NCI-H446 (cell line): ENCODE results near the gene SMC4.
"Not testable (repeated sequence)": the region's sequence is repeated elsewhere in the genome, so short reads cannot be mapped to it uniquely, and the experiment has no call there.

Experiments used
- DNase-seq, 2 experiments: peaks; one replicate each; lab custom pipeline; 2025; lab: John Stamatoyannopoulos, UW

SMC4 gene

GRCh38 chr3:160446522-160447056 is 47.1 kb downstream of the SMC4 start:
- no peak for DNase-seq

- no peak for DNase-seq
Observed at GRCh38 chr3:160447544-160447943, 48.1 kb downstream of the SMC4 start.

GRCh38 chr3:160448845-160449635 is 49.6 kb downstream of the SMC4 start:
- no peak for DNase-seq

- no peak for DNase-seq
Observed at GRCh38 chr3:160449636-160450598, 50.5 kb downstream of the SMC4 start, which contains the start of gene TRIM59. TRIM59 (minus strand) TSS chr3:160449786; CDS start chr3:160439183, 10,603 bp downstream.

GRCh38 chr3:160450846-160451245 is 51.4 kb downstream of the SMC4 start:
- DNase-seq, result no peak

- no peak for DNase-seq
Observed at GRCh38 chr3:160451602-160452001, 52.2 kb downstream of the SMC4 start.

- DNase-seq, result not testable (repeated sequence)
Observed at GRCh38 chr3:160452251-160452650, 52.8 kb downstream of the SMC4 start.

GRCh38 chr3:160454995-160455394 is 55.5 kb downstream of the SMC4 start:
- DNase-seq, result no peak

GRCh38 chr3:160455846-160456245 is 56.4 kb downstream of the SMC4 start:
- no peak for DNase-seq

- no peak for DNase-seq
Observed at GRCh38 chr3:160458151-160458550, 58.7 kb downstream of the SMC4 start.

GRCh38 chr3:160459450-160459970 is 60.1 kb downstream of the SMC4 start:
- no peak for DNase-seq

GRCh38 chr3:160460033-160460432 is 60.6 kb downstream of the SMC4 start:
- DNase-seq, result no peak

- DNase-seq, result no peak
Observed at GRCh38 chr3:160464321-160464720, 64.9 kb downstream of the SMC4 start.

GRCh38 chr3:160464971-160465370 is 65.5 kb downstream of the SMC4 start:
- DNase-seq, result no peak

- DNase-seq, result no peak
Observed at GRCh38 chr3:160470181-160470580, 70.7 kb downstream of the SMC4 start.

- DNase-seq, result no peak
Observed at GRCh38 chr3:160471892-160472291, 72.4 kb downstream of the SMC4 start.

- no peak for DNase-seq
Observed at GRCh38 chr3:160472344-160472743, 72.9 kb downstream of the SMC4 start.

- DNase-seq, result no peak
Observed at GRCh38 chr3:160473221-160473620, 73.8 kb downstream of the SMC4 start.

- DNase-seq, result no peak
Observed at GRCh38 chr3:160473978-160474377, 74.5 kb downstream of the SMC4 start.

- no peak for DNase-seq
Observed at GRCh38 chr3:160474416-160474838, 75.0 kb downstream of the SMC4 start.

- DNase-seq, result no peak
Observed at GRCh38 chr3:160475153-160475552, 75.7 kb downstream of the SMC4 start.

GRCh38 chr3:160475884-160476283 is 76.4 kb downstream of the SMC4 start:
- no peak for DNase-seq
